Measurements from ENCODE around the gene MACROD1. TPM values are rescaled to one million over a fixed set of nuclear protein-coding genes. Genes with fewer than 3 reads are reported as not detected.

Gene MACROD1
- total and polyA plus RNA-seq, 10 of the 15 experiments (the other 5 are each of a cell fraction or from before 2014, with no cell fraction given), result 1.2 to 22.7 (median 11.3) TPM; not detected in 1

GRCh38 chr11:64081745-64082442, 84.0 kb downstream of the MACROD1 start:
- ChIA-PET RAD21 (ENCODE audit: unreplicated experiment) (no interaction called here), POLR2A (no interaction called here), CTCF (no interaction called here), SMC1A (ENCODE audit: uncharacterized antibody, unreplicated experiment) (no interaction called here)
- Histone ChIP-seq H3K9me3 (replicated peaks; ENCODE audit: control insufficient read depth, insufficient read depth, low read length) (no peaks in the 10 kb centered on the region), H4K20me1 (ENCODE audit: control insufficient read depth, insufficient read depth) (no peaks in the 10 kb centered on the region), H3K4me3 (no peak overlapping the region), H3K9ac (ENCODE audit: control insufficient read depth, insufficient read depth, low read length) (no peak overlapping the region), H2AFZ (ENCODE audit: control insufficient read depth, low read depth, low read length) (no peak overlapping the region), H3K79me2 (ENCODE audit: control insufficient read depth, insufficient read depth, low read length) (no peaks in the 10 kb centered on the region), H3K27ac (ENCODE audit: control insufficient read depth, insufficient read depth) (no peak overlapping the region), H3K4me1 (ENCODE audit: control insufficient read depth, insufficient read depth, low read length) (no peaks in the 10 kb centered on the region), H3K36me3 (ENCODE audit: control insufficient read depth in 2 of 2, insufficient read depth in 2 of 2, low read length in 1 of 2) (no peaks in the 10 kb centered on the region), H3K27me3 (replicated peaks in 1 of 2; ENCODE audit: control insufficient read depth in 2 of 2, insufficient read depth in 2 of 2, low read length in 1 of 2) (no peaks in the 10 kb centered on the region; a peak in 2 of 4 replicates), H3K4me2 (ENCODE audit: control insufficient read depth, insufficient read depth) (no peak overlapping the region)
- no TSS peak for BruUV-seq (replicated peaks)
- TF ChIP-seq RUNX3 (IDR thresholded peaks at IDR 0.05; ENCODE audit: low read length) (no peak), USF1 (IDR thresholded peaks at IDR 0.05; ENCODE audit: borderline replicate concordance, extremely low read length, insufficient read depth, low read depth, low read length) (no peak), STAT1 (conservative IDR thresholded peaks at IDR 0.05) (no peak), EGR1 (IDR thresholded peaks at IDR 0.05; ENCODE audit: borderline replicate concordance in 1 of 2, low read depth in 2 of 2, low read length in 2 of 2) (no peak), YBX1 (IDR thresholded peaks at IDR 0.05) (no peak)
- TF ChIP-seq, protein P1, sequence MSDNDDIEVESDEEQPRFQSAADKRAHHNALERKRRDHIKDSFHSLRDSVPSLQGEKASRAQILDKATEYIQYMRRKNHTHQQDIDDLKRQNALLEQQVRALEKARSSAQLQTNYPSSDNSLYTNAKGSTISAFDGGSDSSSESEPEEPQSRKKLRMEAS (IDR thresholded peaks at IDR 0.05; ENCODE audit: low read depth, low read length), result no peak
- TF ChIP-seq, protein P2, sequence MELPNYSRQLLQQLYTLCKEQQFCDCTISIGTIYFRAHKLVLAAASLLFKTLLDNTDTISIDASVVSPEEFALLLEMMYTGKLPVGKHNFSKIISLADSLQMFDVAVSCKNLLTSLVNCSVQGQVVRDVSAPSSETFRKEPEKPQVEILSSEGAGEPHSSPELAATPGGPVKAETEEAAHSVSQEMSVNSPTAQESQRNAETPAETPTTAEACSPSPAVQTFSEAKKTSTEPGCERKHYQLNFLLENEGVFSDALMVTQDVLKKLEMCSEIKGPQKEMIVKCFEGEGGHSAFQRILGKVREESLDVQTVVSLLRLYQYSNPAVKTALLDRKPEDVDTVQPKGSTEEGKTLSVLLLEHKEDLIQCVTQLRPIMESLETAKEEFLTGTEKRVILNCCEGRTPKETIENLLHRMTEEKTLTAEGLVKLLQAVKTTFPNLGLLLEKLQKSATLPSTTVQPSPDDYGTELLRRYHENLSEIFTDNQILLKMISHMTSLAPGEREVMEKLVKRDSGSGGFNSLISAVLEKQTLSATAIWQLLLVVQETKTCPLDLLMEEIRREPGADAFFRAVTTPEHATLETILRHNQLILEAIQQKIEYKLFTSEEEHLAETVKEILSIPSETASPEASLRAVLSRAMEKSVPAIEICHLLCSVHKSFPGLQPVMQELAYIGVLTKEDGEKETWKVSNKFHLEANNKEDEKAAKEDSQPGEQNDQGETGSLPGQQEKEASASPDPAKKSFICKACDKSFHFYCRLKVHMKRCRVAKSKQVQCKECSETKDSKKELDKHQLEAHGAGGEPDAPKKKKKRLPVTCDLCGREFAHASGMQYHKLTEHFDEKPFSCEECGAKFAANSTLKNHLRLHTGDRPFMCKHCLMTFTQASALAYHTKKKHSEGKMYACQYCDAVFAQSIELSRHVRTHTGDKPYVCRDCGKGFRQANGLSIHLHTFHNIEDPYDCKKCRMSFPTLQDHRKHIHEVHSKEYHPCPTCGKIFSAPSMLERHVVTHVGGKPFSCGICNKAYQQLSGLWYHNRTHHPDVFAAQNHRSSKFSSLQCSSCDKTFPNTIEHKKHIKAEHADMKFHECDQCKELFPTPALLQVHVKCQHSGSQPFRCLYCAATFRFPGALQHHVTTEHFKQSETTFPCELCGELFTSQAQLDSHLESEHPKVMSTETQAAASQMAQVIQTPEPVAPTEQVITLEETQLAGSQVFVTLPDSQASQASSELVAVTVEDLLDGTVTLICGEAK (IDR thresholded peaks at IDR 0.05; ENCODE audit: borderline replicate concordance), result no peak
- TF ChIP-seq, protein P3, sequence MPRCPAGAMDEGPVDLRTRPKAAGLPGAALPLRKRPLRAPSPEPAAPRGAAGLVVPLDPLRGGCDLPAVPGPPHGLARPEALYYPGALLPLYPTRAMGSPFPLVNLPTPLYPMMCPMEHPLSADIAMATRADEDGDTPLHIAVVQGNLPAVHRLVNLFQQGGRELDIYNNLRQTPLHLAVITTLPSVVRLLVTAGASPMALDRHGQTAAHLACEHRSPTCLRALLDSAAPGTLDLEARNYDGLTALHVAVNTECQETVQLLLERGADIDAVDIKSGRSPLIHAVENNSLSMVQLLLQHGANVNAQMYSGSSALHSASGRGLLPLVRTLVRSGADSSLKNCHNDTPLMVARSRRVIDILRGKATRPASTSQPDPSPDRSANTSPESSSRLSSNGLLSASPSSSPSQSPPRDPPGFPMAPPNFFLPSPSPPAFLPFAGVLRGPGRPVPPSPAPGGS (IDR thresholded peaks at IDR 0.05; ENCODE audit: borderline replicate concordance, insufficient read depth, low read depth, low read length, poor library complexity, severe bottlenecking), result no peak
- FAIRE-seq, result no peak
- no peak for DNase-seq (ENCODE audit: low read depth, low spot score)
- in situ Hi-C loops (cut with MboI) (no loop called here), intact Hi-C loops (cut with micrococcal nuclease; ENCODE audit: unreplicated experiment) (no loop called here)
- WGBS (ENCODE audit: insufficient coverage, insufficient replicate concordance, low lambda C conversion rate, missing lambda C conversion rate), result 64% methylated on average over 26 of the region's 27 CpGs
- no peak for ATAC-seq

Measured in GM12878 (cell line).